Retinal pigment epithelial cell (primary cell): Measurements from ENCODE around the gene SLC6A13.
A peak's percentile ranks its signal among the peaks of the same experiment; 100 is the strongest.

Experiments
- DNase-seq: peaks from one replicate; pipeline ENCODE4 v3.0.0-alpha.2; 2010; ENCODE audit warnings: low read depth
- H3K4me3 ChIP-seq: 2 replicates; pipeline ENCODE4 v1.5.1; 2011; ENCODE audit warnings: mild to moderate bottlenecking, low read length, control low read depth, moderate library complexity
- TF ChIP-seq, protein P1 (sequence below): conservative IDR thresholded peaks from 2 replicates; pipeline ENCODE4 v1.5.1; 2011; ENCODE audit warnings: low read depth, low read length, control low read depth, inconsistent platforms

SLC6A13 gene

DNA sequence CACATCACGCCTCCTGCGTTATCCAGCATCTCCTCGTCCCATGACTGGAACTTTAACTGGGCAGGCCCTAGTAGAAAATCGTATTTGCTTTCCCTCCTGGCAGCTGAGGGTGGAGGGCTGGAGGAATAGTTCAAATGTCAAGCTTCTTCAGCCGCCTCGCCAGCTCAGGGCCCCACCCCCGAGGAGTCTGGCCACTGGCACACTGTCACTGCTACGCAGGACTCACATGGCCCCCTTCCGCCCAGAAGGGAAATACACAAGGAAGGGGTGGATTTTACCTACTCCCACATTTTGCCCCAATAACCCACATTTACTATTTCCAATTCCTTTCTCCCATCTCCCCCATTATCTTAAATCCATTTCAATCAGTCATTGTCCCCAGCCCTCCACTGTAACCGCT is 8.6 kb downstream of the SLC6A13 start:
- DNase-seq, result no peak
- TF ChIP-seq, protein P1, sequence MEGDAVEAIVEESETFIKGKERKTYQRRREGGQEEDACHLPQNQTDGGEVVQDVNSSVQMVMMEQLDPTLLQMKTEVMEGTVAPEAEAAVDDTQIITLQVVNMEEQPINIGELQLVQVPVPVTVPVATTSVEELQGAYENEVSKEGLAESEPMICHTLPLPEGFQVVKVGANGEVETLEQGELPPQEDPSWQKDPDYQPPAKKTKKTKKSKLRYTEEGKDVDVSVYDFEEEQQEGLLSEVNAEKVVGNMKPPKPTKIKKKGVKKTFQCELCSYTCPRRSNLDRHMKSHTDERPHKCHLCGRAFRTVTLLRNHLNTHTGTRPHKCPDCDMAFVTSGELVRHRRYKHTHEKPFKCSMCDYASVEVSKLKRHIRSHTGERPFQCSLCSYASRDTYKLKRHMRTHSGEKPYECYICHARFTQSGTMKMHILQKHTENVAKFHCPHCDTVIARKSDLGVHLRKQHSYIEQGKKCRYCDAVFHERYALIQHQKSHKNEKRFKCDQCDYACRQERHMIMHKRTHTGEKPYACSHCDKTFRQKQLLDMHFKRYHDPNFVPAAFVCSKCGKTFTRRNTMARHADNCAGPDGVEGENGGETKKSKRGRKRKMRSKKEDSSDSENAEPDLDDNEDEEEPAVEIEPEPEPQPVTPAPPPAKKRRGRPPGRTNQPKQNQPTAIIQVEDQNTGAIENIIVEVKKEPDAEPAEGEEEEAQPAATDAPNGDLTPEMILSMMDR, result peak; percentile 21
- no peak overlapping the region for H3K4me3 ChIP-seq

DNA sequence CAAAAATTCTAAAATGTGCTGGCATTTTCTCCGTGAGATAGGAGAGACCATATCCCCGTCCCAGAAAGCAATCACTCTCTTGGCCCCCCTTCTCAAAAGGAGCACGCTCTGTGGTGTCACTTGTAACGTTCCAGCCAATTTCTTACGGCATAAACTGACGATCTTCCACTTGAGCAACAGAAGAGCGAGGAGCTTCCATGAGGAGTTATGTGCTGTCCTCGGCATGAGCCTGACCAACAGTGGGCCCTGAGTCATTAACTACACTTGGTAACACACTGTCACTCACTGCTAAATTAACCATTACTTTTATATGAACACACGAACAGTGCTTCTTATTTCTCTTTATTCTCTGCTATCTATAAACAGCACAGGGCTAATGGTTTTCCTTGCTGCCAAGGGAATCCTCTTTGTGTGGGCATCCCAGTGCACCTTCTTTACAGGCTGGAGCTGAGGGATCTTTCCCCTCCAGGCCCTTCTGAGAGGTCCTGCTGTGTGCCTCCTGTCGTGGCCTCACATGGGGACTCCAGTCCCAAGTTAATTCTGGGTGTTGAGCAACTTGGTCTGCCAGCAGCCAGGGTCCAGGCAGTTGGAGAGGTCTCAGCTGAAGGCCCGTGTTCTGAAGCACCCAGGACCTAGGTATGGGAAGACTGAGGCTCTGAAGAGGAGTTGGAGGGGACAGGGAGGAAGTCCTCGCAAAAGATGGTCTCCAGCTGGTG is 9.4 kb downstream of the SLC6A13 start:
- DNase-seq, result no peak
- TF ChIP-seq, protein P1, result no peak
- no peak overlapping the region for H3K4me3 ChIP-seq

DNA sequence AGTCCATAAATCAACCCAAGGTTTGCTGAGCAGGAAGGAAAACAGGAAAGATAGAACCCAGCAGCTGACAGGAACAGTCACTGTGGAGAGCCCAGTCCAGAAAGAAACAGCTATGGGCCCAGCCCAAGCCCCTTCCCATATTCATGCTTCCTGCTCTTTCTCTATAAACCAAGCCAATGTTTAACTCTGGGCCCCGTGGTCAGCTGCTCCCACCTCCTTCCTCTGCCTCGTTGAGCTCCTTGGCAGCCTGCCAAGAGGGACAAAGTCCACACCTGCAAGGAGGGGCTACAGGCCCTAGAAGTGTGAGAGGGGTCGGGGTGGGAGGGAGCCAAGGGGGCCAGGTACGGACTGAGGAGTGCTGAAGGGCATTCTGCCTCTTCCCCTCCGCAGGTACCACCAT is 10.0 kb downstream of the SLC6A13 start:
- DNase-seq, result no peak
- H3K4me3 ChIP-seq, result no peak overlapping the region
- TF ChIP-seq, protein P1, result no peak

DNA sequence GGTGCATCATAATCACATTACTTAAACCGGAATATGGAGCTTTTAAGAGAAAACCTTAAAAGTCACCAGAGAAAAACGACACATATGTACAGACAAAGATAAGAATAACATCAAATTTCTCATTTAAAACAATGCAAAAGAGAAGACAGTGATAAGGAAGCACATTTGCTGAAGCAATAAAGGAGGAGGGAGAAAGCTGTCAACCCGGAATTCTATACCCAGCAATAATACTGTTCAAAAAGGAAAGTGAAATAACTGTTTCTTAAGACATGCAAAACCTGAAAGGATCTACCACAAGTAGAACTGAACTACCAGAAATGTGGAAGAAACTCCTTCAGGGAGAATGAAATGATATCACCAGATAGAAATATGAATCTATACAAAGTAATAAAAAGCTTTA is 15.4 kb downstream of the SLC6A13 start:
- no peak for DNase-seq
- TF ChIP-seq, protein P1, result no peak
- no peak overlapping the region for H3K4me3 ChIP-seq

DNA sequence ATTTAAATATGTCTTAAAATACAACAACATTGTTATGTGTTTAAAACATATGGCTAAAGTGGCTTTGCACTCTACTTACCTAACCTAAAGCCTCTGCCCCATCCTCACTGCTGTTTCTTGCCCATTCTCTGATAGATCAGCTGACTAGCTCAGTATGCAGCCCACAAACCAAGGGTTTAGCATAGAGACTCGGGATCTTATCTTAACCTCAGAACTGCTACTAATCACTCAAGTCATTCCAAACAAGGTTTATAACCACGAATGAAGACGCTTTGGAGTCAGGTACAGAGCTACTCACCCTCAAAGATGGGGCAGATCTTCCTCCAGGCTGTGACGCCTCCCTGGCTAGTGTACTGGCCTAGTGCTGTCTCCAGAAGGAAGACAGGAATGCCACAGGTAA is 19.3 kb downstream of the SLC6A13 start:
- H3K4me3 ChIP-seq, result no peak overlapping the region
- DNase-seq, result no peak
- TF ChIP-seq, protein P1, result no peak

DNA sequence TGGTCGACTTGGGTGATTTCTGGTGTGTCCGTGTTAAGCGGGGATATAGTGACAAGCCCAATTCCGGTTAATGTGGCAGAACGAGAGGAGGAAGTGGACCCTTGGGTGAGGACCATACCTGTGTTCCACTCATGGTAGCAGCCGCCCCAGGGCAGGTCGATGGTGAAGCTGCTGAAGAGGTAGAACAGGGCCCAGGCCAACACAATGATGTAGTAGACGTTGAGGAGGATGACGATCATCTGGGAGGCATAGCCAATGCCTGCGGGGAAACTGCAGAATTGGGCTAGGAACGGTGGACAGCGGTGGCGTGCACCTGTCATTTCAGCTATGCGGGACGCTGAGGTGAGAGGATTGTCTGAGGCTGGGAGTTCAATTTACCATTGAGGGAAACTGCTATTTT is 20.1 kb downstream of the SLC6A13 start:
- DNase-seq, result no peak
- TF ChIP-seq, protein P1, result no peak
- H3K4me3 ChIP-seq, result no peak overlapping the region

DNA sequence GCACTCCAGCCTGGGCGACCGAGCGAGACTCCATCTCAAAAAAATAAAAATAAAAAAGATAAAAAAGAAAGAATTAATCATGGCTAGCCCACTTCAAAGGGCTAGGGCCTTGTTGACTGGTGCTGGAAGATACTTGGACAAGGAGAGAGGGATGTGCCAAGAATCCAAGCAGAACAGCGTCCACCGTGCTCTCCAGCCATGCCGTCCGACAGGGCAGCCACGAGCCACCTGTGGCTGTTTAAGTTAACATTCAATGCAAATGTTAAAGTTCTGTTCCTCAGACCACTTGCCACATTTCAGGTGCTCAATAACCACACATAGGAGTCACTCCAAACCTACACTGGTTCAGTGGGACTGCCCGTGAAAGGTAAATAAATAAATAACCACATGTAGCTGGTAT is 21.4 kb downstream of the SLC6A13 start:
- no peak overlapping the region for H3K4me3 ChIP-seq
- no peak for DNase-seq
- TF ChIP-seq, protein P1, result no peak
